GM12873 (cell line): ENCODE data around the gene FOSB.

Experiments
- CTCF ChIP-seq: IDR thresholded peaks from 2 replicates; pipeline ENCODE4 v1.5.1; 2012; ENCODE audit warnings: low read depth, mild to moderate bottlenecking, moderate library complexity, low read length, control low read depth; ENCODE audit not compliant: insufficient read depth; ENCODE audit errors: missing control alignments

FOSB gene

GRCh38 chr19:45439569-45440258 is 28.1 kb upstream of the FOSB start:
- TF ChIP-seq CTCF: peak; percentile 89

GRCh38 chr19:45440259-45440638 is 27.5 kb upstream of the FOSB start:
- TF ChIP-seq CTCF: no peak

GRCh38 chr19:45440873-45441654 is 26.7 kb upstream of the FOSB start:
- no peak for TF ChIP-seq CTCF

- no peak for TF ChIP-seq CTCF
Measured at GRCh38 chr19:45442408-45442777, 25.4 kb upstream of the FOSB start.

- TF ChIP-seq CTCF: no peak
Measured at GRCh38 chr19:45442778-45443461, 24.9 kb upstream of the FOSB start.

- no peak for TF ChIP-seq CTCF
Measured at GRCh38 chr19:45443462-45444317, 24.1 kb upstream of the FOSB start.
